Measurements from ENCODE around the gene LGR4.

The LGR4 gene

DNA sequence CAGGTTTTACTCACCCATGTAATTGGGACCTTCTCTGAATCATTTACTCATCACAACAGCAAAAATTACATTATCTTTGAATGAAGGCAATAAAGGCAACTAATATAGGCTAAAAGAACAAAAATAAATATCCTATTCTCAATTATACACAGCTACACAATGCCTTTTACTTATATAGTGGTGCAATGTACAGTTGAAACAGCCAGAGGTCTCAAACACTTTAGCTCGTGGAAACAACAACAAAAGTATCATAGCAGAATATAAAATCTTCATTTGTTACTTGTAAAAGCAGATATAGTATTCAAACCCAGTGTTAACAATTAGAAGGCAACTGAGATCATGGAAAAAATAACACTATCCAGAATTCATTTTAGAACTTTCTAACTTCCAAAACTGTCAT, 88.9 kb downstream of the LGR4 start:
- DNase-seq (ENCODE audit: low read depth in 2 of 2) = no peak

- DNase-seq (ENCODE audit: low read depth in 2 of 2) = no peak
Measured at GRCh38 chr11:27381238-27381666, 91.3 kb downstream of the LGR4 start.

GRCh38 chr11:27380771-27381170, 91.8 kb downstream of the LGR4 start:
- DNase-seq (ENCODE audit: low read depth in 2 of 2) = no peak

- DNase-seq (ENCODE audit: low read depth in 2 of 2) = no peak
Measured at GRCh38 chr11:27379449-27379848, 93.1 kb downstream of the LGR4 start.

- DNase-seq (ENCODE audit: low read depth in 2 of 2) = no peak
Measured at GRCh38 chr11:27375370-27375769, 97.2 kb downstream of the LGR4 start.

GRCh38 chr11:27373856-27374602, 98.6 kb downstream of the LGR4 start:
- no peak for DNase-seq (ENCODE audit: low read depth in 2 of 2)

DNA sequence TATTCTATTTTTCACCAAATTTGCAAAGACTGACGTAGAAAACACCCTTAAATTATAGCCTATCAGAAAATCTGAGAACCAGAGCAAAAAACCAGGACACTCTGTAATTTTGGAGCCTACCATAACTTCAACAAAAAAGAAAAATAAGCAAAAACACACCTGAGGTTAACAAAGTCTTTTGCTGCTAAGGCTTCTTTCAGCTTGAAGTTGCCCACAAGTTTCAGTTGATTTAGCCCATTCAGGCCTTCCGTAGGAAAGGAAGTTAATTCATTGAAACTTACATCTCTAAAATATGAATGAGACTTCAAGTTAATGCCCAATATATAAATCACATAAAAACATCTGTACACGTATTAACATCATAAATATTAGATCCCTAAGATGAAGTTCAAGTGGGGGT, 99.2 kb downstream of the LGR4 start:
- DNase-seq (ENCODE audit: low read depth in 2 of 2) = no peak

- DNase-seq (ENCODE audit: low read depth in 2 of 2) = no peak
Measured at GRCh38 chr11:27372164-27372563, 100.4 kb downstream of the LGR4 start.

DNA sequence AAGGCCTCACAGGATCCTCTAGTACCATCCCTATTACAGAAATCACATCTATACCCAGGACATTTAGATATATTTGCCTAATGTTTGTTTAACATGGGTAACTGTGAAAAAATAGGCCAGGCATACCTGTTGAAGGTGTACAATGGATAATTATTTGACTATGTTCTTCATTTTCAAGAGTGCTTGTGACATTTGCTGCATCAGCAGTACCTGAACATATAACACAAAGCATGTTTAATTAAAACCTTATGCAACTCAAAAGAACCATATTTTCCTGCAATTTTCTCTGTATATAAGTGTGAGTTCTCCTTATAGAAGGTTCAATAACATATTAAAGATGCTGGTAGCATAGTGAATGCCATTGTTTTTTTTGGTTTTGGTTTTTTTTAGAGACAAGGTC, 101.1 kb downstream of the LGR4 start:
- no peak for DNase-seq (ENCODE audit: low read depth in 2 of 2)

GRCh38 chr11:27370374-27370773, 102.2 kb downstream of the LGR4 start:
- DNase-seq (ENCODE audit: low read depth in 2 of 2) = no peak

DNA sequence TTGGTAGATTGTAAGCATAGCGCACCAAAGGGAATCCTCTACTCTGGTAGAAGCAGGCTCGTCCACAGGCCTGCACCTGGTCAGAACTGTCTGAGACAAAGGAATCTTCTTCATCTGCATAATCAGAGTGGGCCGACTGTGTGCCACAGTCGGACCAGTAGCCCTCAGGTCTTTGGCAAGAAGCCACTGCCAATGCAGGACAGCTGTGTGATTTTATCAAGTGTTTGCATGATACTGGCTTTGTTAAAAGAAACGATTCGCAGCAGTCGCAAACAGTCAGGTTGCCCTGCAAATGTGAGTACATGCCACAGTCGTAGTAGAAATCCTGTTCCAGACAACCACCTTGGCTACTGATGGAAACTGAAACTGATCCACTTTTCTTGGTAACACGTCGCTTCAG, 104.7 kb downstream of the LGR4 start:
- DNase-seq (ENCODE audit: low read depth in 2 of 2) = no peak

DNA sequence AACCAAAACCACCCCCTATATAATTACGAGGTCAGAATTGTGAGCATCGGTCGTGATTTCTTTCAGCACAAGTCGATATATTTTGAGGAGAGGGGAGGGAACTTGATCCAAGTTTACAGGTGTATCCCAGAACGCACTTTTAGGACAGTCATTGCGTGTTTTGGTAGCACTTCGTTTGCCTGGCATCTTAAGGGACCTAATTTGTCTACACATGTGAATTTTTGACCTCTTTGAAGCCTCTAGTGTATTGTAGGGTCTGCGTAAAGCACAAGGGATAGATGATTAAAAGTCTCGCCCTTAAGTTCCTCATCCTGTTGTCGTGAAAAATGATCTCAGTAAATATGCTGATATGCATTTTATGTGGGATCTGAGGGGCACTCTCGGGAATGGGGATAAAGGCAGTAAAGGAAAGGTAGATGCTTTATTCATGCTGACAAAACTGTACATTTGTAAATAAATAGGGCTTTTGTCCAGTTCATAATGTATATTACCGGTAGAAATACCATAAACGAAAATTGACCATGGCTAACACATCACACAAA, 108.9 kb downstream of the LGR4 start:
- no peak for DNase-seq (ENCODE audit: low read depth in 2 of 2)

DNA sequence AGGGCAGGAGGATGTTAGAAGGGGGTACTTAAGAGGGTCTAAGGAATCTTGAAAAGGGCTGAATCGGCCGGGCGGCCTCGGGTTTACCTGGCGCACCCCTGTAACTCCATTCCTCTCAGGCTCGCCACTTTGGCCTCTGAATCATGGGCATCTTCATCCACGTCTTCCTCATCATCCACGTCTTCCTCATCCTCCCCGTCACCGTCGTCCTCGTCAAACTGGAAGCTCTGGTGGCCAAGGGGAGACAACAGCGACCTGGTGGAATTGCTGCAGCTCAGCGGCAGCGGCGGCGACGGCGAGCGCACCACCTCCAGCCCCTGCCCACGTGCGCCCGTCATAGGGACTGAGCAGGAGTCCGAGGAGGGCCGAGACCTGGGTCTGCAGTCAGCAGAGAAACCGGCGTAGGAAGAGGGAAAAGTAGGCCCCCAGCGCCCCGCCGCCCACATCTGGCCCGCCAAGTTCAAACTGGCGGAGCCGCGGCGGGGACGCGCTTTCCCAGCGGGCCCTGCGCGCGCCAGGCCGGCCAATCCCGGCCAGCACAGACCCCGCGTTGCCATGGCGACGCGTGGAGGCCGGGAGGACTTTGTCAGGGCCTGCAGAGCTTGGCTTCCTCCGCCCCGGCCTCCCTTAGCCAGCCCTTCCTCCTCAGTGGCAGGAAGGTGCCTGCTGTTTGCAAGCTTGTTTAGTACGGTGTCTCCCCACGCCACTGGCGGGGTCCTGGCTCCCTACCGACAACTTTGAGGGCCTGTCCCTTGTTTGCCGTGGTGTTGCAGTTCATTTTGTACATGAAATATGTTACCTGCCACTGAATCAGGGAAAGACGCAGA, 109.6 kb downstream of the LGR4 start, which contains the start of gene CCDC34:
Gene CCDC34 (minus strand): TSS at position 467 of the 827 bp plus-strand sequence. CDS start 21 bp downstream, at position 446.
- DNase-seq (ENCODE audit: low read depth in 2 of 2) = peak; percentile 87 to 88

GRCh38 chr11:27361649-27362431, 110.8 kb downstream of the LGR4 start:
- no peak for DNase-seq (ENCODE audit: low read depth in 2 of 2)

DNA sequence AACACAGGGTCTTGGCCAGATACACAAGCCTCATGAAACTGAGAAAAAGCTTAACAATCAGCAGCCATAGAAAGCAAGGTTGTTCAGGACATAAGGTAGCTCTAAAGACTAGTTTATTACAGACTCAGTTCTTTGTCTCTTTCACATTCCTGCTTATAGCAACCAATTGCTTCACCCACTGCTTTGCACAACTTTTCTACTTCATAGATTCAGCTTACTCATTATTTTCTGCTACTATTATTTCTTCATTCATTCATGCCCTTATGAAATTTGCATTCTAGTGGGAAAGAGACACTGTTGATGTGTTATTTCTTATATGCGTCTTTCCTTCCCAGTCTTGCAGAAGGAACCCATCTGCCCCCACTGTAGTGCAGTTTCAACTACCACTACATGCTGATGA, 114.3 kb downstream of the LGR4 start:
- no peak for DNase-seq (ENCODE audit: low read depth in 2 of 2)

DNA sequence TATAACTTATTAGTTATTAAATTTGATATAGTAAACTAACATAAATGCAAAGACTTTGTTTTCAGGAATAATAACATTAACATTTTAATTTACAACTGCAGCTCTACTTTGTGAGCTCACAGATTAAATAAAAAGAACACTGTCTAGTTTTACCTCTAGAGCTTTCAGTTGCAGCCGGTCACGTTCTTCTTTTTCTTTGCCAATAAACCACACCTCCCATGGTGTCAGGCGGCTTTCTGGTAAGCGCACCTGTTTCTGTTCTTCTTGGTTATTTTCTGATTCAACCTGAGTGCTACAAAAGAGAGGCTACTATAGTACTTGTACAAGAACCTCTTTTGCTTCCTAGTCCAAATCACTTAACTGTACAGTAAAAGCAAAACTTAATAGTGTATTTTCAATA, 115.3 kb downstream of the LGR4 start:
- DNase-seq (ENCODE audit: low read depth in 2 of 2) = no peak

DNA sequence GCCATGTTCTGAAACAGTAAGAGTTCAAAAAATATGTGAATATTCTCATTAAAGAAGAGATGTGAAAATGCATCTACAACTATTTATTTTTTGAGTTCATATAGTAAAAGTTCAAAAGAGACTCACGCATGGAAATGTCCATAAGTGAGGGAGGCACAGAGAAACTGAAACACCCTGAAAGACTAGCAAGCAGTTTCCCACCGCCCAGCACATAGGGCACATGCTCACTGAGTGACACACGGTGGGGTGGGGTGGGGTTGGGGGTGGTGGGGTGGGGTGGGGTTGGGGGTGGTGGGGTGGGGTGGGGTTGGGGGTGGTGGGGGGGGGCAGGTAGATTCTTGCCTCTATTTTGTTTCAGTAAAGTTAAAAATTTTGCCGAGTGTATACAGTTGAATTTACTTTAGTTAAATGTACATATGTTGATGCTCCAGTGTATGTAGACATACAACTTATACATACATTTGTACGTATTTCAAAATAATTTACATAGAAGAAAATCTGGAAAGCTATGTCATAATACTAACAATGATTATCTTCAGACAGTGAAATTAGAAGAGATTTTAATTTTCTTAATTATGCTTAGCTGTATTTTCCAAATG, 115.9 kb downstream of the LGR4 start:
- no peak for DNase-seq (ENCODE audit: low read depth in 2 of 2)

GRCh38 chr11:27355575-27356104, 117.0 kb downstream of the LGR4 start:
- DNase-seq (ENCODE audit: low read depth in 2 of 2) = no peak

DNA sequence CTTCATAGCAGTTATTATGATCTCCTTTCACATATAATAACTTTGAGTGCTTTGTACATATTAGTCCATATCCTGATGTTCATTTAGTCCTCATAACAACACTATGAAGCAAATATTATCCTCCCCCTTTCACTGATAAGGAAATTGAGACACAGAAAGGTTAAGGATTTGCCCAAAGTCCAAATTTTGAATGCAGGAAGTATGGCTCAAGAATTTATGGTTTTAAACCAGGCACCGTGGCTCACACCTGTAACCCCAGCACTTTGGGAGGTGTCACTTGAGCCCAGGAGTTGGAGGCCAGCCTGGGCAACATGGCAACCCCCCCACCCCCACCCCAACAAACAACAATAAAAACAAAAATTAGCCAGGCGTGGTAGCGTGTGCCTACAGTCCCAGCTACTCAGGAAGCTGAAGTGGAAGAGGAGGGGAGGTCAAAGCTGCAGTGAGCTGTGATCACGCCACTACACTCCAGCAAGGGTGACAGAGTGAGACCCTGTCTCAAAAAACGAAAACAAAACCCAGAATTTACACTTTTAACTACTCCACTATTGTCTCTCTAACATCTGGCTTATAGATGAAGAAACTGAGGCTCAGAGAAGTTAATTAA, 118.1 kb downstream of the LGR4 start:
- no peak for DNase-seq (ENCODE audit: low read depth in 2 of 2)

DNA sequence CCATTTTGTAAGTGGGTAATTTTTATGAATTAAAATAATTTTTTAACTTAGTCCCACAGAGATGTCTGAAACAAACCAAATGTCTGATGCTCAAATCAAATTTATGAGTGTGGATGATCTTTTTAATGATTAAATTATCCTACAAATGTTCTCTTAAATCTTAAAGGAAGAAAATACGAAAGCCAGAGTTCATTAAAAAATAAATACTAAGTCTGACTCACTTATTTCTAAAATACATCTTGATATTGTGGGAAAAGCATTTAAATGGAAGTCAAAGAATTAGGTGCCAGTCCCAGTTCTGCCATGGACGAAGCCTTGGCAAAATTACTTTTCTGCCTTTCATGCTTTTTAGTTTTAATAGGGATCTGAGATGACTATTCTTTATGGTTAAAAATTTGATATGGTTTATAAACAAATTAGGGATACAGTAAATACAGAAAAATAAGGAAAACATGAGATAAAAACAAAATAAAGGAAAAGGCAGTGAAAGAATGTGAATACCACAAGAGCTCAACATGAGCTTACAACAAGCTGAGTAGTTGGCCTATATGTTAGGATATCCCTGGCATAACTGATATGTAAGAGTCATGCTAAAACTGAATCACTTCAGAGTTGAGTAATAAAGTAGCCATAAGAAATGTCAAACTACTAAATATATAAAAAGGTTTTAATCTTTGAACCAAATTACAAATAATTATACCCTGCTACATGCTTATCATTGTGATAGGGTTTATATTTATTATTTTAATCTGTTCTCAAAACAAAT, 118.8 kb downstream of the LGR4 start:
- DNase-seq (ENCODE audit: low read depth in 2 of 2) = no peak

Data from stimulated activated CD8-positive, alpha-beta memory T cell treated with anti-CD3 and anti-CD28 coated beads, Interleukin-15, amount 100 ng/mL, for 48 hours (primary cell).